Spleen (tissue), 11 donors: Measurements from ENCODE around the gene GUCA1A. TPM values are rescaled to one million over a fixed set of nuclear protein-coding genes. Genes with fewer than 3 reads are reported as not detected.
"Not testable (repeated sequence)": the region's sequence is repeated elsewhere in the genome, so short reads cannot be mapped to it uniquely, and the experiment has no call there.

Experiments
- DNase-seq: peaks from one replicate; pipeline ENCODE4 v3.0.0-alpha.2; 2020
- H3K27ac ChIP-seq, 8 donors: fragments of 200-600 bp; sonication (generic) in 7 of 8; 1 replicate in 4 of 8; 2 replicates in 4 of 8; pipeline versions ENCODE4 v1.5.0 to v1.8.0; 2016 to 2021; ENCODE audit warnings: inconsistent platforms in 4 of 8, mild to moderate bottlenecking in 4 of 8, moderate library complexity in 1 of 8
- H3K27me3 ChIP-seq, 7 donors: fragments of 200-600 bp; sonication (generic) in 6 of 7; replicated peaks in 1 of 7; 1 replicate in 4 of 7; 2 replicates in 3 of 7; pipeline versions ENCODE4 v1.5.0 to v1.8.0; 2016 to 2021; ENCODE audit warnings: inconsistent platforms in 3 of 7, mild to moderate bottlenecking in 1 of 7
- H3K36me3 ChIP-seq, 6 donors: fragments of 200-600 bp; sonication (generic) in 5 of 6; 1 replicate in 4 of 6; 2 replicates in 2 of 6; pipeline versions ENCODE4 v1.5.0 to v1.8.0; 2016 to 2021; ENCODE audit warnings: inconsistent platforms in 2 of 6
- H3K4me1 ChIP-seq, 6 donors: fragments of 200-600 bp; sonication (generic) in 5 of 6; 1 replicate in 3 of 6; 2 replicates in 3 of 6; pipeline versions ENCODE4 v1.5.0 to v1.8.0; 2016 to 2021; ENCODE audit warnings: inconsistent platforms in 3 of 6
- H3K4me3 ChIP-seq, 8 donors: fragments of 200-600 bp; sonication (generic) in 7 of 8; 1 replicate in 4 of 8; 2 replicates in 4 of 8; pipeline versions ENCODE4 v1.5.0 to v1.8.0; 2016 to 2021; ENCODE audit warnings: inconsistent platforms in 4 of 8, mild to moderate bottlenecking in 4 of 8, moderate library complexity in 2 of 8
- H3K9me3 ChIP-seq, 8 donors: fragments of 200-600 bp; sonication (generic) in 7 of 8; 1 replicate in 4 of 8; 2 replicates in 4 of 8; pipeline versions ENCODE4 v1.5.0 to v1.8.0; 2016 to 2021; ENCODE audit warnings: inconsistent platforms in 4 of 8
- POLR2A ChIP-seq, 3 donors: fragments of 450-650 bp; IDR thresholded peaks; one replicate each; pipeline ENCODE4 v1.5.1; 2017; ENCODE audit warnings: antibody characterized with exemption in 3 of 3, mild to moderate bottlenecking in 1 of 3
- POLR2AphosphoS5 ChIP-seq, 3 donors: sonication (generic); formaldehyde crosslinking; IDR thresholded peaks; one replicate each; pipeline ENCODE4 v1.5.1; 2017; ENCODE audit warnings: antibody characterized with exemption in 3 of 3
- WGBS, 5 donors: extraction: QIAGEN DNeasy Blood & Tissue Kit in 3 of 5; methylation state at CpG; one replicate each; pipeline versions ENCODE4 v1.1.5 to v1.1.7; 2013 to 2018; 5-methylcytosine and 5-hydroxymethylcytosine counted together
- intact Hi-C: fragments of 100-400 bp; cut with DNase I; formaldehyde crosslinking; loops from one replicate; pipeline ENCODE4 v1.15.0; 2023; ENCODE audit warnings: low total_unique reads
- polyA plus RNA-seq, 3 donors: library from polyadenylated mRNA; stranded (reverse); fragments of 200-250 nt; gene quantifications; one replicate each; pipeline ENCODE4 v1.2.1, GENCODE V29; 2013
- total RNA-seq, 7 donors: library from RNA; depleted of rRNA in 3 of 7; stranded (reverse); fragments of >200 nt in 3 of 7; fragmentation: NEBNext Ultra II Directional in 4 of 7; extraction: Animal tissue kit (Norgen Biotek cat#: 25700) in 4 of 7; gene quantifications; one replicate each; pipeline versions ENCODE4 v1.1.0 to v1.2.1, GENCODE V29; 2016 to 2021
- TF ChIP-seq, protein P1 (sequence below), 11 experiments: fragments of 200-600 bp in 7 of 11; fragments of 450-650 bp in 4 of 11; sonication (generic) in 4 of 11; IDR thresholded peaks in 8 of 11; conservative IDR thresholded peaks in 3 of 11; 1 replicate in 7 of 11; 2 replicates in 4 of 11; pipeline versions ENCODE4 v1.4.0 to v1.8.0; 2016 to 2021; ENCODE audit warnings: antibody characterized with exemption in 11 of 11, inconsistent platforms in 4 of 11, mild to moderate bottlenecking in 1 of 11
- donor health status: healthy with polysubstance abuse.
- donor health status: DM: no; HTN: no; CAD: no; lungs with moderate emphysema.
- donor health status: DM: no; HTN: no; CAD: no.
- donor health status: Bipolar disorder and iron deficiency.
- donor health status: healthy.
- donor health status: DM: no; HTN: no; CAD: no.
- donor health status: DM: yes; HTN: yes; CAD: no.

GUCA1A gene
- total and polyA plus RNA-seq, 10 donors, result 0.11 TPM; not detected in 9

DNA sequence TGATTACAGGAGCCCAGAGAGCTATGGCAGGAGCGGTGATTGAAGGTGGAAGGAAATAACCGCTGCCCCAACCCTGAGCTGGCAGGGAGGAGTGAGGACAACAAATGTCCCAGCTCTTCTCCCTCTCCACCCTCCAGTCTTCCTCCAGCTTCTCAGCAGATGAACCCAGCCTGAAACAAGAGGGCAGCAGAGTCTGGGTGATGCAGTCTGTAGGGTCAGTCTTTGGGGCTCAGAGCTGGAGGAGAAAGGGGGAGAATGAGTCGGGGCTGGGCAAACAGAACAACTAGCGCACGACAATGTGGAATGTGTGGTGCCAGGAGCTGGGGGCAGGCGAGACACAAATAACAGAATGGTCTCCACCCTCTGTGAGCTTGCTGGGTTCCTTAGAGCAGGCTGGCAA lies 4.5 kb upstream of the GUCA1A start:
- Histone ChIP-seq H3K27ac (no peak overlapping the region), H3K36me3 (no peaks in the 10 kb centered on the region), H3K27me3 (peaks cover 0 to 5% (median 0%) of the 10 kb centered on the region in 7 donors), H3K9me3 (no peaks in the 10 kb centered on the region), H3K4me1 (peaks cover 0 to 3% (median 0%) of the 10 kb centered on the region in 6 donors), H3K4me3 (no peak overlapping the region)
- 75 to 86% (median 84%) methylated on average over 6 of the region's 6 CpGs for WGBS, 5 donors
- DNase-seq, result no peak
- TF ChIP-seq, protein P1, sequence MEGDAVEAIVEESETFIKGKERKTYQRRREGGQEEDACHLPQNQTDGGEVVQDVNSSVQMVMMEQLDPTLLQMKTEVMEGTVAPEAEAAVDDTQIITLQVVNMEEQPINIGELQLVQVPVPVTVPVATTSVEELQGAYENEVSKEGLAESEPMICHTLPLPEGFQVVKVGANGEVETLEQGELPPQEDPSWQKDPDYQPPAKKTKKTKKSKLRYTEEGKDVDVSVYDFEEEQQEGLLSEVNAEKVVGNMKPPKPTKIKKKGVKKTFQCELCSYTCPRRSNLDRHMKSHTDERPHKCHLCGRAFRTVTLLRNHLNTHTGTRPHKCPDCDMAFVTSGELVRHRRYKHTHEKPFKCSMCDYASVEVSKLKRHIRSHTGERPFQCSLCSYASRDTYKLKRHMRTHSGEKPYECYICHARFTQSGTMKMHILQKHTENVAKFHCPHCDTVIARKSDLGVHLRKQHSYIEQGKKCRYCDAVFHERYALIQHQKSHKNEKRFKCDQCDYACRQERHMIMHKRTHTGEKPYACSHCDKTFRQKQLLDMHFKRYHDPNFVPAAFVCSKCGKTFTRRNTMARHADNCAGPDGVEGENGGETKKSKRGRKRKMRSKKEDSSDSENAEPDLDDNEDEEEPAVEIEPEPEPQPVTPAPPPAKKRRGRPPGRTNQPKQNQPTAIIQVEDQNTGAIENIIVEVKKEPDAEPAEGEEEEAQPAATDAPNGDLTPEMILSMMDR (IDR thresholded peaks at IDR 0.05 in 8 of 11, conservative IDR thresholded peaks at IDR 0.05 in 3 of 11), result no peak
- TF ChIP-seq POLR2AphosphoS5 (IDR thresholded peaks at IDR 0.05), result no peak
- TF ChIP-seq POLR2A (IDR thresholded peaks at IDR 0.05), result no peak
- intact Hi-C loops, result loop anchor here (5.0 kb wide), 1 partner anchor 91 kb away; no protein-coding TSS in a partner anchor

DNA sequence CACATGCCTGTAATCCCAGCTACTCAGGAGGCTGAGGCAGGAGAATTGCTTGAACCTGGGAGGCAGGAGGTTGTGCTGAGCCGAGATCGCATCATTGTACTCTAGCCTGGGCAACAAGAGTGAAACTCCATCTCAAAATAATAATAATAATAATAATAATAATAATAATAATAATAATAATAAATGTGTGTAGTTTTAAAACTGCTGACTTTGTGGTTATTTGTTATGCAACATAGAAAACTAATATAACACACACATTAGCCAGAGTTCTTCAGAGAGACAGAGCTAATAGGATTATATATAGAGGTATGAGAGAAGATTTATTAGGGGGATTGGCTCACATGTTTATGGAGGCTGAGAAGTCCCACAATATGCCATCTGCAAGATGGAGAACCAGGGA lies 3.4 kb upstream of the GUCA1A start:
- intact Hi-C loops, result loop anchor here (5.0 kb wide), 1 partner anchor 92 kb away; no protein-coding TSS in a partner anchor

DNA sequence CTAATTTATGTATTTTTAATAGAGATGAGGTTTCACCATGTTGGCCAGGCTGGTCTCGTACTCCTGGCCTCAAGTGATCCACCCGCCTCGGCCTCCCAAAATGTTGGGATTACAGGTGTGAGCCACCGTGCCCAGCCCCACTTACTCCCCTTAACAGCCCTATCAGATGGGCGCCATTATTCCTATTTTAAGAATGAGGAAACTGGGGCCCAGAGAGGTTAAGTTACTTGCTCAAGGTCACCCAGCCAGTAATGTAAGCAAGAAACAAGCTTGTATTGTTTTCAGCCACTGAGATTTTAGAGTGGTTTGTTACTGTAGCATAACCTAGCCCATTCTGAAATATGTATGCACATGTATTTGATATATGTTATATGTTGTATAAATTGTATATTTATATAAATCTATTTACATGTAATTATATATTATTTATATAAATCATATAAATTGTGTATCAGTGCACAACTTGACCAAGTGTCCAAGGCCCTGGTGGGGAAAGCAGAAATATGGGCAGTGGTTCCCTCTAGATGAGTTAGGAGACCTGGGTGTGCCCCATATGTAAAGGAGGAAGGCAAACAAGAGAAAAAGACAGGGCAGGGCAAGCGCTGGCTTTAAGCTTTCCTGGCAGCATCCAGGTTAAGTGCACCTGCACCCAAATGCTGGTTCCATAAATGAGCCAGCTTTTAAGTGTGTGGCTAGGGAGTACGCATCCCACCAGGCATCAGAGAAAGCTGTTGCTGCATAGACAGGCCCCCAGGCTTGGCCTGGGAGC lies 1.2 kb upstream of the GUCA1A start:
- no peaks in the 10 kb centered on the region for H3K27me3 ChIP-seq
- no peaks in the 10 kb centered on the region for H3K36me3 ChIP-seq
- DNase-seq, result no peak
- intact Hi-C loops, result no loop called here
- 79 to 89% (median 86%) methylated on average over 7 of the region's 7 CpGs for WGBS, 5 donors
- no peaks in the 10 kb centered on the region for H3K4me1 ChIP-seq
- no peak overlapping the region for H3K4me3 ChIP-seq
- H3K27ac ChIP-seq, result no peak overlapping the region
- TF ChIP-seq POLR2A (IDR thresholded peaks at IDR 0.05) (no peak), POLR2AphosphoS5 (IDR thresholded peaks at IDR 0.05) (no peak)
- TF ChIP-seq, protein P1 (IDR thresholded peaks at IDR 0.05 in 8 of 11, conservative IDR thresholded peaks at IDR 0.05 in 3 of 11), result no peak
- H3K9me3 ChIP-seq, result no peaks in the 10 kb centered on the region

More for the DNA sequence above, 3.4 kb upstream of the GUCA1A start:
- DNase-seq, H3K27me3 ChIP-seq, H3K4me1 ChIP-seq, H3K27ac ChIP-seq, H3K4me3 ChIP-seq, H3K36me3 ChIP-seq, H3K9me3 ChIP-seq: not testable (repeated sequence)
- 45 to 95% (median 71%) methylated on average over 2 of the region's 2 CpGs for WGBS, 5 donors

DNA sequence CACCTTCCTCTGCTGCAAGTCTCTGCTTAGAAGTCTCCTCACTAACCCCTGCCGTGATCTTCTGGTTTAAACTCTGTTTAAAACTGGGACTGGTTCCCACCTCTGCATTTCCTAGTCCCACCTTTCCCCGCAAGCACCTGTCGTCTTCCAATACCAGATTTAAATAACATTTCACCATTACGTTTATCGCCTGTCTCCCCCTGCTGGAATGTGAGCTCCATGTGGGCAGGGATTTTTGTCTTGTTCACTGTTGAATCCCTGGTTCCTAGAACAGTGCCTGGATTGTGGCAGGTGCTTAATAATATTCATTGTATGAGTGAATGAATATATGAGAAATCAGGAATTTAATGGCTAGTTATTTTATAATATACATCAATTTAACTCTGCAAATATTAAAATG lies 2.7 kb downstream of the GUCA1A start:
- intact Hi-C loops, result no loop called here
- Histone ChIP-seq H3K9me3 (no peaks in the 10 kb centered on the region), H3K36me3 (no peaks in the 10 kb centered on the region), H3K27me3 (peaks cover 0 to 23% (median 14%) of the 10 kb centered on the region in 7 donors), H3K4me1 (peaks cover 0 to 7% (median 0%) of the 10 kb centered on the region in 6 donors), H3K4me3 (no peak overlapping the region), H3K27ac (no peak overlapping the region)
- no peak for DNase-seq
- WGBS, 5 donors, result 75 to 81% (median 78%) methylated on average over 5 of the region's 5 CpGs
- TF ChIP-seq POLR2A (IDR thresholded peaks at IDR 0.05), result no peak
- TF ChIP-seq, protein P1 (IDR thresholded peaks at IDR 0.05 in 8 of 11, conservative IDR thresholded peaks at IDR 0.05 in 3 of 11), result no peak
- TF ChIP-seq POLR2AphosphoS5 (IDR thresholded peaks at IDR 0.05), result no peak
